ENCODE measurements around the gene PCGF3.

The PCGF3 gene

DNA sequence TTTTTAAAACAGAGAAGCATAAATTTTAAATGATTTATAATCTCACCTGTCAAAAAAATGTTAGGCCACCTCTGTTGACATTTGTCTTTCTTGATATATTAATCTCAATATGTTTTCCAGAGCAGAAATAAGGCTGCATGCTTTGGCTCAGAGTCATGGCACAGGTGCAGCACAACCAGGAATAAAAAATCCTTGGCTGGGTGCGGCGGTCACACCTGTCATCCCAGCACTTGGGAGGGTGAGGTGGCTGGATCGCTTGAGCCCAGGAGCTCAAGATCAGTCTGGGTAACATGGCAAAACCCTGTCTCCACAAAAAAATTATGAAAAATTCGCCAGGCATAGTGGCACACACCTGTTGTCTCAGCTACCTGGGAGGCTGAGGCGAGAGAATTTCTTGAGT, 102.2 kb downstream of the PCGF3 start:
- no peaks in the 10 kb centered on the region for H3K27me3 ChIP-seq (ENCODE audit: insufficient read depth, low read length)
- H3K4me1 ChIP-seq (ENCODE audit: insufficient read depth, low read length), result no peaks in the 10 kb centered on the region
- no peak overlapping the region for H3K4me3 ChIP-seq (ENCODE audit: low read length)
- H3K9me3 ChIP-seq (ENCODE audit: low read length), result peaks cover 5% of the 10 kb centered on the region
- no peak overlapping the region for H2AFZ ChIP-seq (ENCODE audit: low read depth, low read length)
- H3K36me3 ChIP-seq (ENCODE audit: insufficient read depth, low read length), result no peaks in the 10 kb centered on the region

DNA sequence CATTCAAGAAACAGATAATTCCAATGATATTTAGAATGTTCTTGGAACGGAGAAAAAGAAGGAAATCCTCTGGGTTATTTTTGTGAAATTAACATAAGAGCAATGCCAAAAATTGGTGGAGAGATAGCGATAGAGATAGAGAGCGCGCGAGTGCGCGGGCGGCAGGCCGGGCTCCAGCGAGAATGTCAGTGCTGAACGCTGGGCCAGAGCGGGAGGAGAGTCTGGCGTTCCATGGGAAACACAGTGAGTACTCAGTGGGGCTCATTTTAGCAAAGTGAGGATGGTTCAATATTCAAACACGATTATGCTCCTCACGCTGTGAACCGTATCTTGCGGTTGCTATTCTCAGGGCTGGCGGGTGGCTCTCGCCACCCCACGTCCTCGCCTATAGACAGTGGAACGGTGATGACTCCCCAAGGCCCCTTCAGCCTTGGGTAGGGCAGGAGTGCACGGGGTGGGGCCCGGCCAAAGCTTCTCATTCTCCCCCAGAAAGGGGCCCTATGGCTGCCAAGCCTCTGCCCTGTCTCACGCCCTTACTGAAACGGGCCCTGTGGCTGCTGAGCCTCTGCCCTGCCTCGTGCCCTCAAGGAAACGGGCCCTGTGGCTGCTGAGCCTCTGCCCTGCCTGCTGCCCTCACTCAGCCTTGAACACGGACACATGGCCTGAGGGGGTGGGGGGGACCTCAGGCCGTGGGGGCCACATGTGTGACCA, 103.4 kb downstream of the PCGF3 start:
- Histone ChIP-seq H3K27me3 (ENCODE audit: insufficient read depth, low read length) (no peaks in the 10 kb centered on the region), H3K4me3 (ENCODE audit: low read length) (no peak overlapping the region)

GRCh38 chr4:813900-814299, 108.3 kb downstream of the PCGF3 start:
- H3K4me1 ChIP-seq (ENCODE audit: insufficient read depth, low read length), result no peaks in the 10 kb centered on the region
- no peaks in the 10 kb centered on the region for H3K27me3 ChIP-seq (ENCODE audit: insufficient read depth, low read length)
- no peaks in the 10 kb centered on the region for H3K9me3 ChIP-seq (ENCODE audit: low read length)

More for the DNA sequence above, 103.4 kb downstream of the PCGF3 start:
- H3K36me3 ChIP-seq (ENCODE audit: insufficient read depth, low read length), result no peaks in the 10 kb centered on the region
- H3K4me1 ChIP-seq (ENCODE audit: insufficient read depth, low read length), result no peaks in the 10 kb centered on the region
- no peak overlapping the region for H2AFZ ChIP-seq (ENCODE audit: low read depth, low read length)
- H3K9me3 ChIP-seq (ENCODE audit: low read length), result peaks cover 3% of the 10 kb centered on the region

GRCh38 chr4:814312-814850, 108.7 kb downstream of the PCGF3 start:
- Histone ChIP-seq H3K27me3 (ENCODE audit: insufficient read depth, low read length) (no peaks in the 10 kb centered on the region), H3K4me1 (ENCODE audit: insufficient read depth, low read length) (no peaks in the 10 kb centered on the region), H3K9me3 (ENCODE audit: low read length) (no peaks in the 10 kb centered on the region), H3K4me3 (ENCODE audit: low read length) (no peak overlapping the region), H3K36me3 (ENCODE audit: insufficient read depth, low read length) (no peaks in the 10 kb centered on the region), H2AFZ (ENCODE audit: low read depth, low read length) (no peak overlapping the region)

More at GRCh38 chr4:813900-814299, 108.3 kb downstream of the PCGF3 start:
- Histone ChIP-seq H2AFZ (ENCODE audit: low read depth, low read length) (no peak overlapping the region), H3K36me3 (ENCODE audit: insufficient read depth, low read length) (no peaks in the 10 kb centered on the region), H3K4me3 (ENCODE audit: low read length) (no peak overlapping the region)

DNA sequence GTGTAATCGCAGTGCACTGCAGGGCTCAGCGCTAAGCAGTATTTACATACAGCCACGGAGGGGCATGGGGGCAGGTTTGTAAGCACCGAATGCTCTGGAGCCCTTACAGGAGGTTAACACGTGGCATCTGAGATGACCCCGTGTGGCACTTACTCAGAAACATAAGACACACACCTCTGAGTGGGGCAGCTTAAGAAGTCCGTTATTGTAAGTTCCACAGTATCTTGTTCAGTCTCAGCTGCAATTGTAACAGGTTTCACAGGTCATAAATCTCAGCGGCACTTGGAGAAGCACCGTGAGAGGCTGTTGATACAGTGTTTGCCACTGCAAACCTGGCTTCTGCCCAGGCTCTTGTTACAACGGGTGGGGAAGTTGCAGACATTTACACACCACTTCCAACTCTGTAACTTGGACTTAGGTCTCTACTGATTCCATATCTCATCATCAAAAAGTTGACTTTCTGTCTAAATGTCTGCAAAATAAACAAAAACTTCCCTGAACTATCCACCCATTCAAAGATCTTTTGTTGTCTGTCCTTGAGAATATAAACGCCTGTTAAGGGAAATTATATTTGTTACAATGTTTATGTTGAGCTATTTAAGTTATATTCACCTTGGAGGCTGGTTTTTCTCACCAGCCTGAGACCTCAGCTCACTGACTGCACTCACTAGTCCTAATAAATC, 110.0 kb downstream of the PCGF3 start:
- H3K27me3 ChIP-seq (ENCODE audit: insufficient read depth, low read length), result no peaks in the 10 kb centered on the region
- H3K9me3 ChIP-seq (ENCODE audit: low read length), result no peaks in the 10 kb centered on the region
- H3K36me3 ChIP-seq (ENCODE audit: insufficient read depth, low read length), result no peaks in the 10 kb centered on the region
- H3K4me3 ChIP-seq (ENCODE audit: low read length), result no peak overlapping the region
- no peak overlapping the region for H2AFZ ChIP-seq (ENCODE audit: low read depth, low read length)
- no peaks in the 10 kb centered on the region for H3K4me1 ChIP-seq (ENCODE audit: insufficient read depth, low read length)

GRCh38 chr4:818106-818921, 112.7 kb downstream of the PCGF3 start:
- Histone ChIP-seq H3K9me3 (ENCODE audit: low read length) (no peaks in the 10 kb centered on the region), H3K27me3 (ENCODE audit: insufficient read depth, low read length) (no peaks in the 10 kb centered on the region), H2AFZ (ENCODE audit: low read depth, low read length) (no peak overlapping the region), H3K4me1 (ENCODE audit: insufficient read depth, low read length) (peaks cover 9% of the 10 kb centered on the region), H3K36me3 (ENCODE audit: insufficient read depth, low read length) (no peaks in the 10 kb centered on the region), H3K4me3 (ENCODE audit: low read length) (no peak overlapping the region)

DNA sequence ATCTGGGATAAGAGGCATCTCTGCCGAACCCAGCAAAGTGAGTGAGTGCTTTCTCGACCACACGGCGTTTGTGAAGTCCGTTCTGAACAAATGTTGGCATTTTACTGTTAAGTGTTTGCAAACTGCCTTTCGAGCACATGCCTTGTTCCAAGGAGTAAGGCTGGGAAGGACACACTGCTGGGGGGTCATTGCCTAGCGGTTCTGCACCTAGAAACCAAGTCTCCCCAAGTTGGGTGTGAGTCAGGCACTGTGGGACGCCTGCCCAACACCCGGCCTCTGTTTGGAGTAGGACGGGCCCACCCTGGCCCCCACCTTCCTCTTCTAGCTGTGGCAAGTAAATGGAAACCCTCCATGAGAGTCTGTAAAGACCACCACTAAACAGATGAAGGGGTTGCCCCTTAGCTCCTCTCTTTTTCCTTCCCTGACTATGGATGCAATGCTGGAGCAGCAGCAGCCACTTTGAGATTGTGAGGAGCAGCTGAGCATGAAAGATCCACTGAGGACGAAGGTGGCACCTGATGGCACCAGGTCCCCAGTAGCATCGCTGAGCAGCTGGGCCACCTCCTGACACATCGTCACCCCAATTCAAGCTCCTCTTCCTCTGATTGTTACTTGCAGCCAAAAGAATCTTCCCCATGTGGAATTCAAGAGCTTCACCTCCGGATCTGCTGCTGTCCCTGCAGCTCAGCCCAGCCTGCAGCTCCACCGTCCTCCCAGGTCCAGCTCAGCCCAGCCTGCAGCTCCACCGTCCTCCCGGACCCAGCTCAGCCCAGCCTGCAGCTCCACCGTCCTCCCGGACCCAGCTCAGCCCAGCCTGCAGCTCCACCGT, 114.0 kb downstream of the PCGF3 start:
- Histone ChIP-seq H3K4me1 (ENCODE audit: insufficient read depth, low read length) (peaks cover 13% of the 10 kb centered on the region), H3K4me3 (ENCODE audit: low read length) (no peak overlapping the region), H3K27me3 (ENCODE audit: insufficient read depth, low read length) (peaks cover 3% of the 10 kb centered on the region), H2AFZ (ENCODE audit: low read depth, low read length) (no peak overlapping the region), H3K9me3 (ENCODE audit: low read length) (no peaks in the 10 kb centered on the region), H3K36me3 (ENCODE audit: insufficient read depth, low read length) (no peaks in the 10 kb centered on the region)

Data from neuron (in vitro differentiated cells).